Stomach (tissue), 4 donors: ENCODE results near the gene CACNA2D2.

Source experiments
- CTCF ChIP-seq, 7 experiments: fragments of 450-650 bp in 4 of 7; fragments of 200-600 bp in 3 of 7; sonication (generic) in 3 of 7; IDR thresholded peaks; one replicate each; pipeline ENCODE4 v1.5.1; 2016 to 2019; ENCODE audit warnings: antibody characterized with exemption in 7 of 7, control low read depth in 2 of 7, mild to moderate bottlenecking in 1 of 7
- POLR2A ChIP-seq, 4 donors: fragments of 450-650 bp; IDR thresholded peaks; one replicate each; pipeline ENCODE4 v1.6.1; 2016; ENCODE audit warnings: antibody characterized with exemption in 4 of 4, control low read depth in 2 of 4, mild to moderate bottlenecking in 1 of 4, moderate library complexity in 1 of 4

GRCh38 chr3:50537421-50538129 is 34.1 kb upstream of the CACNA2D2 start:
- TF ChIP-seq POLR2A (IDR thresholded peaks at IDR 0.05) (no peak), CTCF (IDR thresholded peaks at IDR 0.05) (no peak)
